Measurements from ENCODE around the gene PARD3. TPM values are rescaled to one million over a fixed set of nuclear protein-coding genes. Genes with fewer than 3 reads are reported as not detected.

Gene PARD3
- total RNA-seq, 4 donors from 2014 or later = 39.2 to 124 (median 48.0) TPM

- no peaks in the 10 kb centered on the region for H3K36me3 ChIP-seq
- H3K9me3 ChIP-seq = no peaks in the 10 kb centered on the region
- TF ChIP-seq POLR2A (IDR thresholded peaks at IDR 0.05) = no peak
- no peak for TF ChIP-seq CTCF (IDR thresholded peaks at IDR 0.05)
- no peak overlapping the region for H3K4me3 ChIP-seq
- H3K4me1 ChIP-seq = peaks cover 0 to 6% (median 0%) of the 10 kb centered on the region in 4 donors
- no peaks in the 10 kb centered on the region for H3K27me3 ChIP-seq
- no peak for DNase-seq
- no peak overlapping the region for H3K27ac ChIP-seq
These were observed 622.5 kb downstream of the PARD3 start for GRCh38 chr10:34192646-34193045.

- no peak for TF ChIP-seq CTCF (IDR thresholded peaks at IDR 0.05)
- no peak for TF ChIP-seq POLR2A (IDR thresholded peaks at IDR 0.05)
- Histone ChIP-seq H3K4me3 (no peak overlapping the region), H3K36me3 (no peaks in the 10 kb centered on the region), H3K27me3 (no peaks in the 10 kb centered on the region), H3K9me3 (no peaks in the 10 kb centered on the region), H3K27ac (no peak overlapping the region), H3K4me1 (peaks cover 0 to 6% (median 0%) of the 10 kb centered on the region in 4 donors)
- DNase-seq = no peak
These were observed 623.7 kb downstream of the PARD3 start for GRCh38 chr10:34191406-34191805.

- Histone ChIP-seq H3K27me3 (no peaks in the 10 kb centered on the region), H3K4me1 (peaks cover 0 to 11% (median 0%) of the 10 kb centered on the region in 4 donors)
These were observed 624.5 kb downstream of the PARD3 start for GRCh38 chr10:34190580-34190979.

GRCh38 chr10:34189830-34190229 is 625.3 kb downstream of the PARD3 start:
- DNase-seq = no peak
- Histone ChIP-seq H3K36me3 (no peaks in the 10 kb centered on the region), H3K9me3 (no peaks in the 10 kb centered on the region), H3K4me3 (no peak overlapping the region), H3K27me3 (no peaks in the 10 kb centered on the region), H3K4me1 (peaks cover 0 to 18% (median 0%) of the 10 kb centered on the region in 4 donors), H3K27ac (no peak overlapping the region)
- TF ChIP-seq POLR2A (IDR thresholded peaks at IDR 0.05) (no peak), CTCF (IDR thresholded peaks at IDR 0.05) (no peak)

More at GRCh38 chr10:34190580-34190979, 624.5 kb downstream of the PARD3 start:
- H3K36me3 ChIP-seq = no peaks in the 10 kb centered on the region
- TF ChIP-seq CTCF (IDR thresholded peaks at IDR 0.05) = no peak
- no peaks in the 10 kb centered on the region for H3K9me3 ChIP-seq
- H3K4me3 ChIP-seq = no peak overlapping the region
- H3K27ac ChIP-seq = no peak overlapping the region
- no peak for DNase-seq

GRCh38 chr10:34188221-34188620 is 626.9 kb downstream of the PARD3 start:
- peaks cover 0 to 12% (median 0%) of the 10 kb centered on the region in 4 donors for H3K4me1 ChIP-seq
- no peak overlapping the region for H3K27ac ChIP-seq
- DNase-seq = no peak
- no peaks in the 10 kb centered on the region for H3K27me3 ChIP-seq
- H3K9me3 ChIP-seq = no peaks in the 10 kb centered on the region
- no peak overlapping the region for H3K4me3 ChIP-seq
- TF ChIP-seq POLR2A (IDR thresholded peaks at IDR 0.05) (no peak), CTCF (IDR thresholded peaks at IDR 0.05) (no peak)
- no peaks in the 10 kb centered on the region for H3K36me3 ChIP-seq

GRCh38 chr10:34187201-34187600 is 627.9 kb downstream of the PARD3 start:
- Histone ChIP-seq H3K4me1 (peaks cover 0 to 12% (median 0%) of the 10 kb centered on the region in 4 donors), H3K36me3 (no peaks in the 10 kb centered on the region), H3K4me3 (no peak overlapping the region), H3K27me3 (no peaks in the 10 kb centered on the region), H3K9me3 (no peaks in the 10 kb centered on the region), H3K27ac (no peak overlapping the region)
- TF ChIP-seq CTCF (IDR thresholded peaks at IDR 0.05) = no peak
- DNase-seq = no peak

All from Peyer's patch (tissue), 4 donors.